Effector memory CD8-positive, alpha-beta T cell (primary cell): ENCODE data around the gene SRRM4.
"Not testable (repeated sequence)": the region's sequence is repeated elsewhere in the genome, so short reads cannot be mapped to it uniquely, and the experiment has no call there.

Source experiments
- ATAC-seq: fragments of 150-1000 bp; cut with Tn5 transposase; replicated peaks from 2 replicates; pipeline ENCODE4 v1.10.0; 2021; ENCODE audit warnings: mild to moderate bottlenecking, moderate library complexity
- DNase-seq, 3 experiments: peaks; one replicate each; pipeline ENCODE4 v3.0.0; 2021
- H3K27ac Mint-ChIP-seq, 2 donors: one replicate each; pipeline ENCODE4 v1.8.0; 2022; ENCODE audit warnings: mild to moderate bottlenecking in 2 of 2, mixed read lengths in 2 of 2, moderate library complexity in 2 of 2
- H3K27me3 Mint-ChIP-seq, 2 donors: one replicate each; pipeline ENCODE4 v1.8.0; 2022; ENCODE audit warnings: mixed read lengths in 2 of 2
- H3K36me3 Mint-ChIP-seq: one replicate; pipeline ENCODE4 v1.8.0; 2022; ENCODE audit warnings: mild to moderate bottlenecking, moderate library complexity, mixed read lengths; ENCODE audit not compliant: insufficient read depth
- H3K4me1 Mint-ChIP-seq, 2 donors: one replicate each; pipeline ENCODE4 v1.8.0; 2022; ENCODE audit warnings: low read depth in 2 of 2, mixed read lengths in 2 of 2
- H3K4me3 Mint-ChIP-seq, 2 donors: one replicate each; pipeline ENCODE4 v1.8.0; 2022; ENCODE audit warnings: mild to moderate bottlenecking in 2 of 2, mixed read lengths in 2 of 2, moderate library complexity in 2 of 2
- H3K9me3 Mint-ChIP-seq, 2 donors: one replicate each; pipeline ENCODE4 v1.8.0; 2022; ENCODE audit warnings: mixed read lengths in 2 of 2

Gene SRRM4

GRCh38 chr12:118984161-118984943 lies 3.0 kb downstream of the SRRM4 start:
- H3K27ac Mint-ChIP-seq: no peak overlapping the region
- no peaks in the 10 kb centered on the region for H3K36me3 Mint-ChIP-seq
- no peaks in the 10 kb centered on the region for H3K9me3 Mint-ChIP-seq
- DNase-seq (no peak), ATAC-seq (no peak)
- H3K4me1 Mint-ChIP-seq: peaks cover 0 to 2% of the 10 kb centered on the region in 2 donors
- no peak overlapping the region for H3K4me3 Mint-ChIP-seq
- H3K27me3 Mint-ChIP-seq: peaks cover 27 to 43% of the 10 kb centered on the region in 2 donors

DNA sequence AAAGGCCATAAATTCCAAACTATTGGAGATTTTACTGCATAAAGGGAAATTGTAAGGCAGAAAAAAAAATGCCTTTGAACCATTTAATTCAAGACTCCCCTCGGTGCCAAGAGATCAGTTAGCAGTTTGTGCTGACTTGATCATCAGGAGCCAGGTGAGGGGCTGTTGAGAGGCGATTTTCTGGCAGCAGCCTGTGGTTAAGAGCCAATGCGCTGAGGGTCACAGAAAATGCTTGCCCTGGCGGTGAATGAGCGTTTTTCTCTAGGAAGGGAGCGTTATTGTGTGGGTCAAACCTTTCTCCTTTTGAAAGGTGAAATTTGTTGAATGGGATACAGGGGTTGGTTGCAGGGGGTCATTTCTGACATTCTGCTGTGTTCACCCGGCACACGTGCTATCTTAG lies 4.7 kb downstream of the SRRM4 start:
- Mint-ChIP-seq H3K27me3 (peaks cover 16 to 28% of the 10 kb centered on the region in 2 donors), H3K36me3 (no peaks in the 10 kb centered on the region), H3K9me3 (peaks cover 0 to 3% of the 10 kb centered on the region in 2 donors), H3K4me3 (no peak overlapping the region), H3K27ac (no peak overlapping the region), H3K4me1 (no peaks in the 10 kb centered on the region)
- ATAC-seq (no peak), DNase-seq (no peak)

DNA sequence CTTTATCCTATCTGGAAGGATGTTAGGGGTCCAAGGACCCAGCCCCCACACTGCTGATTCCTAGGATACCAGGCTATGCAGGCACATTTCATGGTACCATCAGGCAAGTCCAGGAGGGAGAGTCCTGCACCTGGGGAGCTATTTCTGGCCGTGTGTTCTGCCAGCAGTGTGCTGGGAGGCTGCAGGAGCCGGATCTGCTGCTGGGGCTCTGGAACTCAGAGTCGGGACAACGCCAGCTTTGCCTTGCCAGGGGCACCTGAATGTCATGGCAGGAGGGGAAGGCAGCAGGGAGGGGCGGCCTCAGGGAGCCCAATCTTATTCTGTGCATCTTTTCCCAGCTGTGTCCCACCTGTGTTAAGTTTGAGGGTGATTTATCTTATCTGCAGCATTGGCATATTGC lies 17.8 kb downstream of the SRRM4 start:
- DNase-seq (no peak), ATAC-seq (no peak)
- Mint-ChIP-seq H3K9me3 (no peaks in the 10 kb centered on the region), H3K4me1 (no peaks in the 10 kb centered on the region), H3K4me3 (no peak overlapping the region), H3K27me3 (no peaks in the 10 kb centered on the region), H3K27ac (no peak overlapping the region), H3K36me3 (no peaks in the 10 kb centered on the region)

DNA sequence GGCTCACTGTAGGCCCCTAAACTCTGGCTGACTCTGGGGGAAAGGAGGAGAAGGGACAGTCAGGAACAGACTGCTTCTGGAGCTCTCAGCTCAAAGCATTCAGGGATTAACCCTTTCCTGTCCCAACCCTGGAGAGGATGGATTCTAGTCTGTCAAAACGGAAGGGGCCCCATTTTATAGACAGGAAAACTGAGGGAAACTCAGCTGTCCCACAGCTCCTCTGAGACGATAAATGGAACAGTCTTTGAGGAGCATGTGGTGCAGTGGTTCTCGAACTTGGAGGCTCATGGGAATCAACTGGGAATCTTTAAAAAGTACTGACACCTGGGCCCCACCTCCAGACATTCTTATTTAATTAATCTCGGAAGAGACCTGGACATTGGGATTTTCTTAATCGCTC lies 23.7 kb downstream of the SRRM4 start:
- ATAC-seq (no peak), DNase-seq (no peak)
- Mint-ChIP-seq H3K4me3 (no peak overlapping the region), H3K27me3 (peaks cover 16 to 23% of the 10 kb centered on the region in 2 donors), H3K4me1 (peaks cover 0 to 1% of the 10 kb centered on the region in 2 donors), H3K9me3 (peaks cover 5 to 9% of the 10 kb centered on the region in 2 donors), H3K27ac (no peak overlapping the region), H3K36me3 (no peaks in the 10 kb centered on the region)

DNA sequence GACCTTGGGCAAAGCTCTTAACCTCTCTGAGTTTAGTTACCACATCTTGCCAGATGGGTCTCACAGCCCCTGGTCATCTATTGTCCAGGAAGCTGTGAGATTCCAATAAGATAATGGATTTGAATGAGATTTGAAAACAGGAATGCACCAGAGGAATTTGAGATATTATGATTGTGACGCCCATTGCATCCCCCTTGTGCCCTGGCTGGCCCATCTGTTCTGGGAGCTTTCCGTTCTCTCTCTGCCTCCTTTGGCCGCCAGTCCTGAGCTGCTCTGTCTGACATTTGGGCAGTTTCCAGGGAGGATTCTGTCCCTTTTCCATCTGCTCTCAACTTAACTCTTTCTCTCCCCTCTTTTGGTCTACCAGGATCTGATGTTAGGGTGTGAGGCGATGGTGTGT lies 24.6 kb downstream of the SRRM4 start:
- Mint-ChIP-seq H3K4me3 (no peak overlapping the region), H3K4me1 (peaks cover 0 to 1% of the 10 kb centered on the region in 2 donors), H3K36me3 (no peaks in the 10 kb centered on the region), H3K27me3 (peaks cover 16 to 24% of the 10 kb centered on the region in 2 donors), H3K9me3 (peaks cover 5 to 9% of the 10 kb centered on the region in 2 donors), H3K27ac (no peak overlapping the region)
- ATAC-seq (no peak), DNase-seq (no peak)

- Mint-ChIP-seq H3K27me3 (peaks cover 16 to 24% of the 10 kb centered on the region in 2 donors), H3K36me3 (no peaks in the 10 kb centered on the region), H3K4me3 (no peak overlapping the region), H3K9me3 (peaks cover 5 to 9% of the 10 kb centered on the region in 2 donors), H3K4me1 (peaks cover 0 to 1% of the 10 kb centered on the region in 2 donors), H3K27ac (no peak overlapping the region)
- ATAC-seq (no peak), DNase-seq (no peak)
These were observed 25.4 kb downstream of the SRRM4 start for GRCh38 chr12:119006746-119007145.

DNA sequence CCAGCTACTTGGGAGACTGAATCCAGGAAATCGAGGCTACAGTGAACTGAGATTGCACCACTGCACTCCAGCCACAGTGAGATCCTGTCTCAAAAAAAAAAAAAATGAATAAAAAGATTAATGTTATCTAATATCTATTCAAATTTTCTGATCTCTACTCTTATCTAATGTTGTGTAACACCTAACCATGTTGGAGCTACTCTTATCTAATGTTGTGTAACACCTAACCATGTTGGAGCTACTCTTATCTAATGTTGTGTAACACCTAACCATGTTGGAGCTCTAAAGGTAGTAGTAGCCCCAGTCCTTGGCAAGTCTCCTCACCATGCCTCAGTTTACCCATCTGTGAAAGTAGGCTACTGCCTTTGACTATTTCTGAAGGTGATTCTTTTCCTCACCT lies 26.9 kb downstream of the SRRM4 start:
- Mint-ChIP-seq H3K27me3 (peaks cover 16 to 24% of the 10 kb centered on the region in 2 donors), H3K9me3 (peaks cover 7 to 17% of the 10 kb centered on the region in 2 donors)
- not testable (repeated sequence) for H3K36me3 Mint-ChIP-seq, H3K27ac Mint-ChIP-seq, ATAC-seq, H3K4me1 Mint-ChIP-seq, DNase-seq, H3K4me3 Mint-ChIP-seq

GRCh38 chr12:119008691-119009221 lies 27.4 kb downstream of the SRRM4 start:
- H3K27me3 Mint-ChIP-seq: peaks cover 16 to 24% of the 10 kb centered on the region in 2 donors
- H3K4me1 Mint-ChIP-seq: peaks cover 0 to 1% of the 10 kb centered on the region in 2 donors
- no peak overlapping the region for H3K27ac Mint-ChIP-seq
- ATAC-seq (no peak), DNase-seq (no peak)
- H3K9me3 Mint-ChIP-seq: peaks cover 7 to 17% of the 10 kb centered on the region in 2 donors
- no peak overlapping the region for H3K4me3 Mint-ChIP-seq
- no peaks in the 10 kb centered on the region for H3K36me3 Mint-ChIP-seq

DNA sequence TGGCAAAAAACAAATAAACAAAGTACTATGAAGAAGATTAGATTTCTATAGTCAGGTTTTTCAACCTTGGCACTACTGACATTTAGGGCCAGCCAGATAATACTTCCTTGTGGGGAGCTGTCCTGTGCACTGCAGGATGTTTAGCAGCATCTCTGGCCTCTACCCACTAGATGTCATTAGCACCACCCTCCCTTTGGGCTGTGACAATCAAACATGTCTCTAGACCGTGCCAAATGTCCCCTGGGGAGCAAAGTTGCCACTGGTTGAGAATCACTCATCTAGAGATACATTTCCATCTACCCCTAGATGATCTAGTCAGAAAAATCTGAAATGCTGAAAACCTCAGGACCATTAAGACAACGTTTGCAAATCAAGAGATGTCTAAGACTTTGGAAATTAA lies 29.9 kb downstream of the SRRM4 start:
- Mint-ChIP-seq H3K9me3 (peaks cover 10 to 17% of the 10 kb centered on the region in 2 donors), H3K4me1 (peaks cover 0 to 1% of the 10 kb centered on the region in 2 donors), H3K27me3 (peaks cover 21 to 24% of the 10 kb centered on the region in 2 donors), H3K27ac (no peak overlapping the region), H3K4me3 (no peak overlapping the region), H3K36me3 (no peaks in the 10 kb centered on the region)
- ATAC-seq (no peak), DNase-seq (no peak)

GRCh38 chr12:119012179-119012578 lies 30.8 kb downstream of the SRRM4 start:
- Mint-ChIP-seq H3K36me3 (no peaks in the 10 kb centered on the region), H3K27ac (no peak overlapping the region), H3K4me1 (peaks cover 0 to 1% of the 10 kb centered on the region in 2 donors), H3K9me3 (peaks cover 10 to 17% of the 10 kb centered on the region in 2 donors), H3K27me3 (peaks cover 21 to 23% of the 10 kb centered on the region in 2 donors), H3K4me3 (no peak overlapping the region)
- ATAC-seq (no peak), DNase-seq (no peak)

DNA sequence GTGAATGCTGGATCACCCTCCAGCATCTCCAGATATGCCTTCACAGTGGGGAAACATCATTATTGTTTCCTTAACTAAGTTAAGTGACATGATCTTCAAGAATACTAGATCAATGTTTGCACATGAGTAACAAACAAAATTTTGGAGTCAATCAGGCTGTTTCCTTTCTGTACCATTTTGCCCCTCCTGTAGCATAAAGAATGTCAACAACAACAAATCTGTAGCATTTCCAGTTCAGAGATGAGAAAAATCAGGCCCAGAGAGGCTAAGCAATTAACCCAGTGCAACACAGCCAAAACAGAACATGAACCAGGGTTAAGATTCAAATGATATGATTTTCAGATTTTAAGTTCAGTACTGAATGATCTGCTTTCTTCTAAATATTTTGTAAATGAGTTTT lies 31.7 kb downstream of the SRRM4 start:
- peaks cover 0 to 1% of the 10 kb centered on the region in 2 donors for H3K4me1 Mint-ChIP-seq
- ATAC-seq (no peak), DNase-seq (no peak)
- H3K36me3 Mint-ChIP-seq: no peaks in the 10 kb centered on the region
- no peak overlapping the region for H3K4me3 Mint-ChIP-seq
- peaks cover 10 to 17% of the 10 kb centered on the region in 2 donors for H3K9me3 Mint-ChIP-seq
- peaks cover 23 to 27% of the 10 kb centered on the region in 2 donors for H3K27me3 Mint-ChIP-seq
- no peak overlapping the region for H3K27ac Mint-ChIP-seq

- H3K4me3 Mint-ChIP-seq: no peak overlapping the region
- H3K36me3 Mint-ChIP-seq: no peaks in the 10 kb centered on the region
- ATAC-seq: no peak
- peaks cover 15 to 22% of the 10 kb centered on the region in 2 donors for H3K27me3 Mint-ChIP-seq
- H3K4me1 Mint-ChIP-seq: no peaks in the 10 kb centered on the region
- no peak overlapping the region for H3K27ac Mint-ChIP-seq
- peaks cover 5 to 8% of the 10 kb centered on the region in 2 donors for H3K9me3 Mint-ChIP-seq
- no peak for DNase-seq
These were observed 33.0 kb downstream of the SRRM4 start for GRCh38 chr12:119014368-119014767.

- Mint-ChIP-seq H3K27me3 (peaks cover 13 to 16% of the 10 kb centered on the region in 2 donors), H3K4me3 (no peak overlapping the region), H3K27ac (no peak overlapping the region), H3K36me3 (no peaks in the 10 kb centered on the region), H3K4me1 (no peaks in the 10 kb centered on the region), H3K9me3 (peaks cover 12 to 22% of the 10 kb centered on the region in 2 donors)
- DNase-seq: no peak
- no peak for ATAC-seq
These were observed 35.4 kb downstream of the SRRM4 start for GRCh38 chr12:119016715-119017114.

DNA sequence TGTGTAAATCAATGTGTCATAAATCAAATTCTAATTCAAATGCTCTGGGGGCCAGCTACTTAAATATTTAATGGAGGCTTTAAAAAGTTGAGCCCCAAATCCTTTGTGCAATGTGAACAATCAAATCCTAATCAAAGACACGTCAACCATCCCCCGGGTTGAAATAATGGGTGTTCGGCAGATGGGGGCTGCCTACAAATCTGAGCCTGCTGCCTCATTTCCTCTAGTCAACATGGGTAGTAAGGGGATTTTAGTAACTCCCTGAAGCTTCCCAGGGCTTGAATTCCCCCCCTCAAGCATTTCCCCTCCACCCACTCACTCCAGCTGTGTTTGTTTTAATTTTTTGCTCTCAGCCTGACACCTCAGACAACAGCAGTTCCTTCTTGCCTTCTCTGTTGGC lies 37.8 kb downstream of the SRRM4 start:
- Mint-ChIP-seq H3K4me3 (no peak overlapping the region), H3K4me1 (no peaks in the 10 kb centered on the region), H3K9me3 (peaks cover 9 to 13% of the 10 kb centered on the region in 2 donors), H3K27me3 (peaks cover 13 to 16% of the 10 kb centered on the region in 2 donors), H3K27ac (no peak overlapping the region), H3K36me3 (no peaks in the 10 kb centered on the region)
- ATAC-seq: no peak
- DNase-seq: no peak
